ENCODE data around the gene PKN1. TPM values are rescaled to one million over a fixed set of nuclear protein-coding genes. Genes with fewer than 3 reads are reported as not detected.

The PKN1 gene
- total and polyA plus RNA-seq, 2 of the 4 experiments (the other 2 are of a cell fraction), result 39.1 to 41.4 TPM

GRCh38 chr19:14467816-14468215 lies 34.7 kb downstream of the PKN1 start:
- in situ Hi-C loops (cut with MboI; ENCODE audit: low sequenced_read_pairs), result no loop called here

More at GRCh38 chr19:14467816-14468215, 34.7 kb downstream of the PKN1 start:
- BruUV-seq (replicated peaks), result no TSS peak
- Histone ChIP-seq H4K8ac (ENCODE audit: low read depth in 2 of 2, low read length in 2 of 2) (no peak overlapping the region), H2AK5ac (ENCODE audit: low read depth, low read length) (no peak overlapping the region), H3K9ac (ENCODE audit: low read depth, low read length) (no peak overlapping the region), H2AFZ (replicated peaks; ENCODE audit: low read length, poor library complexity) (no peak overlapping the region), H3K36me3 (ENCODE audit: control insufficient read depth, insufficient read depth, low read length) (peaks cover 45% of the 10 kb centered on the region), H3K27me3 (ENCODE audit: control insufficient read depth, insufficient read depth, low read length) (no peaks in the 10 kb centered on the region), H3K27ac (ENCODE audit: insufficient read depth, low read length) (no peak overlapping the region), H3K9me3 (ENCODE audit: control insufficient read depth, insufficient read depth, low read length) (no peaks in the 10 kb centered on the region), H2AK9ac (replicated peaks; ENCODE audit: low read depth, low read length, poor library complexity) (no peak overlapping the region), H2BK5ac (ENCODE audit: low read depth, low read length, poor library complexity, severe bottlenecking) (no peak overlapping the region), H2BK120ac (ENCODE audit: low read depth, low read length) (no peak overlapping the region), H4K20me1 (ENCODE audit: insufficient read depth, low read length) (no peaks in the 10 kb centered on the region; the same call in none of the 2 replicates), H3K4me2 (ENCODE audit: low read depth, low read length) (no peak overlapping the region), H3K23ac (ENCODE audit: low read depth, low read length) (no peak overlapping the region), H3K9me1 (ENCODE audit: insufficient read depth, low read length) (no peaks in the 10 kb centered on the region), H3K4ac (ENCODE audit: low read depth, low read length) (no peak overlapping the region), H4K5ac (ENCODE audit: low read depth, low read length) (no peak overlapping the region), H2BK15ac (ENCODE audit: low read depth, low read length) (no peak overlapping the region), H3K18ac (ENCODE audit: low read depth, low read length) (no peak overlapping the region), H3K56ac (ENCODE audit: extremely low read depth, insufficient read depth, low read length) (no peak overlapping the region), H4K91ac (ENCODE audit: insufficient read depth, low read depth, low read length) (no peak overlapping the region), H3K4me3 (ENCODE audit: insufficient read depth, low read depth, low read length) (no peak overlapping the region), H3K14ac (replicated peaks; ENCODE audit: low read depth, low read length) (no peak overlapping the region), H3K79me1 (ENCODE audit: low read depth in 1 of 2, low read length in 2 of 2) (no peaks in the 10 kb centered on the region), H3K4me1 (ENCODE audit: control insufficient read depth, insufficient read depth, low read length) (peaks cover 2% of the 10 kb centered on the region; the same call in 1 of the 2 replicates), H2BK20ac (ENCODE audit: low read depth, low read length) (no peak overlapping the region)
- no peak for TF ChIP-seq CHD1 (IDR thresholded peaks at IDR 0.05; ENCODE audit: low read depth, low read length)
- TF ChIP-seq CTCF (conservative IDR thresholded peaks at IDR 0.05; ENCODE audit: low read depth, low read length), result no peak
- no peak for TF ChIP-seq BHLHE40 (IDR thresholded peaks at IDR 0.05; ENCODE audit: low read depth, low read length)
- no peak for TF ChIP-seq USF2 (IDR thresholded peaks at IDR 0.05; ENCODE audit: low read depth, low read length)
- TF ChIP-seq RCOR1 (IDR thresholded peaks at IDR 0.05; ENCODE audit: insufficient replicate concordance, low read length), result no peak
- TF ChIP-seq POLR2A (IDR thresholded peaks at IDR 0.05; ENCODE audit: low read depth, low read length), result no peak
- no peak for TF ChIP-seq FOS (IDR thresholded peaks at IDR 0.05; ENCODE audit: low read depth, low read length)
- TF ChIP-seq RFX5 (IDR thresholded peaks at IDR 0.05; ENCODE audit: low read depth, low read length), result no peak
- no peak for TF ChIP-seq RAD21 (IDR thresholded peaks at IDR 0.05; ENCODE audit: low read length)
- no peak for TF ChIP-seq MXI1 (IDR thresholded peaks at IDR 0.05; ENCODE audit: borderline replicate concordance, low read depth, low read length)
- TF ChIP-seq NFE2L2 (IDR thresholded peaks at IDR 0.05; ENCODE audit: low read depth, low read length), result no peak
- TF ChIP-seq CEBPB (IDR thresholded peaks at IDR 0.05; ENCODE audit: low read depth, low read length), result no peak
- TF ChIP-seq MAZ (IDR thresholded peaks at IDR 0.05; ENCODE audit: borderline replicate concordance, low read depth, low read length), result no peak
- no peak for TF ChIP-seq MAFK (IDR thresholded peaks at IDR 0.05; ENCODE audit: low read depth, low read length)
- WGBS, 2 experiments (ENCODE audit: extremely low coverage in 2 of 2, insufficient read length in 1 of 2), result no CpG with 5 or more reads among the region's 9 CpGs
- no peak for ATAC-seq (ENCODE audit: low read depth)
- no peak for DNase-seq
- CTCF ChIA-PET, result interaction anchor here (1.1 kb wide), 1 partner anchor 11 kb away, joined by 4 read pairs; no protein-coding TSS in a partner anchor
- intact Hi-C loops (cut with micrococcal nuclease), result no loop called here
- POLR2A ChIA-PET (ENCODE audit: unreplicated experiment), result no interaction called here
- dilution Hi-C loops (cut with HindIII; ENCODE audit: low sequenced_read_pairs, unreplicated experiment), result no loop called here

Measured in IMR-90 (cell line).